Stimulated activated CD4-positive, alpha-beta T cell treated with anti-CD3 and anti-CD28 coated beads, Interleukin-4, amount 100 ng/mL, for 24 hours (primary cell): Measurements from ENCODE around the gene MRPL52.
"Not testable (repeated sequence)": the region's sequence is repeated elsewhere in the genome, so short reads cannot be mapped to it uniquely, and the experiment has no call there.

ENCODE experiments used
- DNase-seq: peaks from one replicate; pipeline ENCODE4 v3.0.0-alpha.2; 2020

Gene MRPL52

DNA sequence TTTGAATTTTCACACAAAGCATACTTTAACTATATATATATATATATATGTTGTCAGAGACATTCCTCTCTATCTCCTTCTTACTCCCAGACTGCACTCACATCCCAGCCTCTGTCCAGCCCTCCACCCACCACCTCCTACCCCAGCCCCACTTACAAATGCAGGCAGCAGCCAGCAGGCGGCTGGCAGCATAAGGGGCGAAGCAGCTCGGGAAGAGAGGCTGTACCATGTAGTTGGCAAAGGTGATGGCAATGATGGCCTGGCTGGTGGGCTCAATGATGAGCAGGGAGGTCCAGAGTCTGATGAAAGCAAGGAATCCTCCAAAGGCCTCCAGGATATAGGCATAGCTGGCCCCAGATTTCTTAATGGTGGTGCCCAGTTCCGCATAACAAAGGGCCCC is 16.9 kb upstream of the MRPL52 start:
- no peak for DNase-seq

GRCh38 chr14:22813145-22813544 is 16.5 kb upstream of the MRPL52 start:
- DNase-seq = no peak

GRCh38 chr14:22814373-22814772 is 15.3 kb upstream of the MRPL52 start:
- no peak for DNase-seq

- no peak for DNase-seq
Observed at GRCh38 chr14:22814941-22815713, 14.6 kb upstream of the MRPL52 start, which contains the start of gene SLC7A7. Gene SLC7A7 (minus strand): TSS chr14:22815435. CDS start chr14:22813398, 2,037 bp downstream.

GRCh38 chr14:22819151-22819988 is 10.3 kb upstream of the MRPL52 start:
- DNase-seq = no peak

DNA sequence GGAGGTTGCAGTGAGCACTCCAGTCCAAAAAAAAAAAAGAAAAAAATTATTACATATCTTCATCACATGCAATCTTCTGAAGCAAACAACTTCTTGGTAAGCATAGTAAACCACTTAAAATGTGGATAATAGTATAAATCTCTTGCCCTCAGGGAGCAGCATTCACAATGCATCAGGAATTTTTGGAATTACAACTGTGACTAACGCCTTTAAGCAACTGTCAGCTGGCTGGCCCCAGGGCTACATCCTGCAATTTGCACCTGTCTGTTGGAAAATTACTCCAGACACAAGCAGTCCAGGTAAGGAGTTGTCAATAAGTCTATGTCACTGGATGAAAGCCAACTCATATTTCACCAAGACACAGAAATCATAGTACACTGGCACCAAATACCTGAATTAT is 9.0 kb upstream of the MRPL52 start:
- DNase-seq = no peak

DNA sequence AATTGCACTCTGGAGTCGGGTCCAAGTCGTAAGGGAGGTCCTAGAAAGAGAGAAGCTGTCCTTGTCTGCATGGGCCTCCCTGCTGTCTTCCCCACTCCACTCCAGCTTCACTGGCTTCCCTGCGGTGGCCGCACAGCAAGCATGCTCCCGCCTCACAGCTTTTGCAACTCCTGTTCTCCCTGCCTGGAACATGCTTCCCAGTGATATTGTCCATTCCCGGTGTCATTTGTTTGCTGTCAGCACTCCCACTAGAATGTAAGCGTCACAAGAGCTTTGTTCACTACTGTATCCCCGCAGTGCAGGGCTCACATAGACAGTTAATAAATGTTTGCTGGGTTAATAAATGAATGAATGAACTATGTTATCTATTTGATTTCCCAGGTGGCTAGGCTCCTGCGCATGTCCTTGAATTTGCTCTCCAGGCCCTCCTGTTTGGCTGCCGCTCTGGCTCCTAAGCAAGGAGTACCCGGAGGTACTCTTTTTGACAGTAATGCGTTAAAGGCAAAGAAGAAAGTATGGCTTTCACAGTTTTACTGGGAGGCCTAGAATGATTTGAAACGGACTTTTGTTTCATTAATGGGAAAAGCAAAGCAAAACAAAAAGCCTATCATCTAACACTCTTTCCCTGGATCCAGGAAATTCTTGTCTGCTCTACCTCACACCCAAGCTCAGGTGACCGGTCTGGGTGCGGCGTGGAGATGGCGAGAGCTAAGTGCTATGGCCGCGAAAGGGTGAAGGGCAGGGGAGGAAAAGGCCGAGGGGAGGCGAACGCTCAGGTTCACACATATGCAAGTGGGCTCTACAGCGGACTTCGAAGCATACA is 8.3 kb upstream of the MRPL52 start:
- no peak for DNase-seq

GRCh38 chr14:22822016-22822570 is 7.6 kb upstream of the MRPL52 start:
- no peak for DNase-seq

- peak; percentile 65 for DNase-seq
Observed at GRCh38 chr14:22822571-22823098, 7.1 kb upstream of the MRPL52 start.

DNA sequence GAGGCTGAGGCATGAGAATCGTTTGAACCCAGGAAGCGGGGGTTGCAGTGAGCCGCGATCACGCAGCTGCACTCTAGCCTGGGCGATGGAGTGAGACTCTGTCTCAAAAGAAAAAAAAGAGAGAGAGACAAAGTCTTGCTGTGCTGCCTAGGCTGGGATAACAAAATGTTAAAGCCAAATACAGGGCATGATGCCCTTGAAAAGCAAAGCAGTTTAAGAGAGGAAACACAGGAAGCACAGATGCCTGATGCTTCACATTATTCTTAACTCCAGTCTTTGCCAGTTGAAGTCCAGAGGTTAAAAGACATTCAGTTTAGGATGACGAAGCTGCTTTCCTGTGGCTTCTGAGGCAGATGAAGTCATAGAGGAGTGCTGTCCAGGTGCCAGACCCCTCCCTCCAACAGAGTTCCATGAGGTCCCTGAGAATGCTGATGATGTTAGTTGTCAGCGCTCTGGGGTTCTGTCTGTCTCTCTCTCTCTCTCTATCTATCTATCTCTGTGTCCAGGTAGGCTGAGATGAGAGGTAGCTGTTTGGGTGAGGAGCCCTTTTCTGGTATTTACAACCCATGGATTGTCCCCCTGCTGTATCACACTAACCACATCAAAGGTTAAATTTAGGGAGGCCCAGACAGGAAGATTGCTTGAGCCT is 4.9 kb upstream of the MRPL52 start:
- DNase-seq = no peak

- not testable (repeated sequence) for DNase-seq
Observed at GRCh38 chr14:22829076-22829660, 519 bp upstream of the MRPL52 start.

DNA sequence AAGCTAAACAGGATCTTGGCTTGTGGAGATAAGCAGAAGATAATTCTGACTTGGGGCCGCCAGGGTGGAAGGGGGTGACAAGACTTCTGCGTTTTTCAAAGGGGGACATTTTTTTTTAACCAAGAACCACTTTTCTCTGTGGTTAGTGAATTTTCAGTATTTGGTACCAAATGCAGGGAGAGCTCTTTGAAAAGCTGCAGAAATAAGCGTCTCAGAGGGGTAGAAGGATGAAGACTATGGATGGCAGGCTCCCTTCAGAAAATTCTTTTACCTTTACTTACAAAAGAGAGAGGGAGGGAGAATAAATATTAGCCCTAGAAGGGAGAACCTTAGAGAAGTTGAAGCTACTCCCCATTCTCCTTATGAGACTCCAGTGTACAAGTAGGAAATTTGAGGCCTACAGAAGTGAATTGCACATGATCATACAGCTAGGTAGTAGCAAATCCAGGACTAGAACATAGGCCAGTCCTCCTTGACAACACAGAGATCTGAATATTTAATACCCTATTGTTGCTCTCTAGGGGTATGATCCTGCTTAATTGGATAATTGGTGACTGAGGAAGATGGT is 840 bp downstream of the MRPL52 start:
- DNase-seq = no peak

DNA sequence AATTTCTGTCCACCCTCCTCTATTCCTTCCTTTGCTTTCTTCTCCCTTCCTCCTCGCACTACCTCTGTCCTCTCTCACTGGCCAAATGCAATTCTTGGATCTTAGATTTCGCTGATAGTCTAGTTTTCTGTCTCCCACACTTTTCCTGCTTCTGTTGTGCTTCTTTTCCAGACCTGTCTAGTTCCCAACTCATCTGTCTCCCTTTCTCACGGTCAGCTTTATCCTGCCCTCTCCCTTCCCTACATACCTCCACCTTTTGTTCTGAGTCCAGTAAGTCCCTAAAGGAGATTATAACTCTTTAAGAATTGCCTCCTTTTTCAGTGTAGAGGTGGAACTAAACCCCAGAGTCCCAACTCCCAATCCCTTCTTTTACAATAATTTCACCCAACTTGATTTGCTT is 5.8 kb downstream of the MRPL52 start:
- no peak for DNase-seq

GRCh38 chr14:22836301-22837113 is 6.8 kb downstream of the MRPL52 start, which contains the start of gene MMP14:
Gene MMP14 (plus strand): TSS chr14:22836585. CDS start chr14:22836818, 233 bp downstream.
- DNase-seq = no peak

DNA sequence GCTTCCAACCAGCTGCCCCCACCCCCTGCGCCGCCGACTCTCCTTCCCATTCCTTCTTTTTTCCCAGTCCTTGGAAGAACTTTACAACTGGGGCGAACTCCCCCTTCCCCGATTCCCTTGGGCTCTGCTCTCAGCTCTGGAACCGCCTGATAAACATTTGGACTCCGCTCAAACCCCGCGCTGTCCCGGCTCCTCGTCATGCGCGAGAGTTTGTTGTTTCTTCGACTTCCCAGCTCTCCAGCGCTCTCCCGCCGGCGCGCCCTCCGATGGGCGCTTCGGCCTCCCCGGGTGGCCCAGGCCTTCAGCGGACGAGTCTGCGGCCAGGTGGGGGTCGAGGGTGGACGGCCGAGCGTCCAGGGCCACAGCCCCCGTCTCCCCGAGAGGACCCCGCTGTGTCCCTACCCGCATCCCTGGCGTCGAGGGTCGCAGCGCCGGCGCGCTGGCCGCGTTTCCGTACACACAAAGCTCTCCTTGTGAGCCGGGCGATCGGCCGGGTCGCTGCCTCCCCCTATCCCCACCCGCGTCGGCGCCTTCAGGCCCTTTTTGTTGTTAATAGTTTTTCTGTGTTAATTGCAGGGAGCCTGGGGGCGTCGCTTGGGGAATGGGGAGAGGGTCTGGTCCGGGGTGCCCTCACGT is 7.5 kb downstream of the MRPL52 start:
- no peak for DNase-seq

- no peak for DNase-seq
Observed at GRCh38 chr14:22837750-22838538, 8.3 kb downstream of the MRPL52 start.

- no peak for DNase-seq
Observed at GRCh38 chr14:22838631-22839041, 8.9 kb downstream of the MRPL52 start.

- no peak for DNase-seq
Observed at GRCh38 chr14:22839159-22839779, 9.6 kb downstream of the MRPL52 start.
